ENCODE results near the gene HES6.

The HES6 gene

GRCh38 chr2:238270606-238271005, 30.8 kb upstream of the HES6 start:
- Histone ChIP-seq H3K27ac (no peak overlapping the region), H3K36me3 (peaks cover 17% of the 10 kb centered on the region), H3K4me1 (ENCODE audit: control insufficient read depth in 1 of 2, insufficient read depth in 1 of 2, low read depth in 1 of 2, low read length in 1 of 2) (peaks cover 28 to 36% of the 10 kb centered on the region in 2 experiments), H3K4me3 (ENCODE audit: low read depth in 1 of 2, low read length in 1 of 2) (no peak overlapping the region), H3K9me3 (no peaks in the 10 kb centered on the region), H3K27me3 (no peaks in the 10 kb centered on the region)
- no peak for TF ChIP-seq CTCF (IDR thresholded peaks at IDR 0.05)

- H3K9me3 ChIP-seq, result no peaks in the 10 kb centered on the region
- H3K36me3 ChIP-seq, result peaks cover 17% of the 10 kb centered on the region
- H3K4me3 ChIP-seq (ENCODE audit: low read depth in 1 of 2, low read length in 1 of 2), result no peak overlapping the region
- TF ChIP-seq CTCF (IDR thresholded peaks at IDR 0.05), result no peak
- peaks cover 34 to 43% of the 10 kb centered on the region in 2 experiments for H3K4me1 ChIP-seq (ENCODE audit: control insufficient read depth in 1 of 2, insufficient read depth in 1 of 2, low read depth in 1 of 2, low read length in 1 of 2)
- H3K27ac ChIP-seq, result no peak overlapping the region
- H3K27me3 ChIP-seq, result no peaks in the 10 kb centered on the region
Measured at GRCh38 chr2:238269741-238270140, 29.9 kb upstream of the HES6 start.

GRCh38 chr2:238267884-238268680, 28.2 kb upstream of the HES6 start:
- no peak for TF ChIP-seq CTCF (IDR thresholded peaks at IDR 0.05)
- H3K4me1 ChIP-seq (ENCODE audit: control insufficient read depth in 1 of 2, insufficient read depth in 1 of 2, low read depth in 1 of 2, low read length in 1 of 2), result peaks cover 36 to 44% of the 10 kb centered on the region in 2 experiments
- no peak overlapping the region for H3K27ac ChIP-seq
- H3K36me3 ChIP-seq, result peaks cover 17% of the 10 kb centered on the region
- H3K4me3 ChIP-seq (ENCODE audit: low read depth in 1 of 2, low read length in 1 of 2), result no peak overlapping the region
- no peaks in the 10 kb centered on the region for H3K9me3 ChIP-seq
- no peaks in the 10 kb centered on the region for H3K27me3 ChIP-seq

- Histone ChIP-seq H3K4me3 (ENCODE audit: low read depth in 1 of 2, low read length in 1 of 2) (no peak overlapping the region), H3K4me1 (ENCODE audit: control insufficient read depth in 1 of 2, insufficient read depth in 1 of 2, low read depth in 1 of 2, low read length in 1 of 2) (peaks cover 30 to 37% of the 10 kb centered on the region in 2 experiments), H3K9me3 (no peaks in the 10 kb centered on the region), H3K27ac (no peak overlapping the region), H3K27me3 (no peaks in the 10 kb centered on the region), H3K36me3 (peaks cover 17% of the 10 kb centered on the region)
- no peak for TF ChIP-seq CTCF (IDR thresholded peaks at IDR 0.05)
Measured at GRCh38 chr2:238267341-238267710, 27.5 kb upstream of the HES6 start.

GRCh38 chr2:238265605-238266004, 25.8 kb upstream of the HES6 start:
- Histone ChIP-seq H3K4me3 (ENCODE audit: low read depth in 1 of 2, low read length in 1 of 2) (no peak overlapping the region), H3K36me3 (peaks cover 29% of the 10 kb centered on the region), H3K4me1 (ENCODE audit: control insufficient read depth in 1 of 2, insufficient read depth in 1 of 2, low read depth in 1 of 2, low read length in 1 of 2) (peaks cover 26 to 33% of the 10 kb centered on the region in 2 experiments), H3K9me3 (no peaks in the 10 kb centered on the region), H3K27ac (no peak overlapping the region), H3K27me3 (no peaks in the 10 kb centered on the region)
- no peak for TF ChIP-seq CTCF (IDR thresholded peaks at IDR 0.05)
